CD8-positive, alpha-beta memory T cell (primary cell): Measurements from ENCODE around the gene CLNK. TPM values are rescaled to one million over a fixed set of nuclear protein-coding genes. Genes with fewer than 3 reads are reported as not detected.

Experiments
- CTCF ChIA-PET: fragments of 350-600 bp; sonication (Branson Sonifier 250); formaldehyde crosslinking; loops from one replicate; lab custom pipeline; 2021; ENCODE audit warnings: antibody characterized with exemption; lab: Charles Lee
- POLR2A ChIA-PET: fragments of 350-600 bp; sonication (Branson Sonifier 250); formaldehyde crosslinking; loops from one replicate; lab custom pipeline; 2021; ENCODE audit warnings: antibody characterized with exemption; lab: Charles Lee
- DNase-seq, 5 donors: peaks; one replicate each; pipeline versions ENCODE4 v3.0.0 to v3.0.0-alpha.2; 2020 to 2022; ENCODE audit warnings: mixed read lengths in 1 of 5
- H3K27ac ChIP-seq: one replicate; pipeline ENCODE4 v1.7.0; 2013; ENCODE audit warnings: low read depth, mild to moderate bottlenecking, low read length, moderate library complexity
- H3K27me3 ChIP-seq: 2 replicates; pipeline ENCODE4 v1.7.0; 2013; ENCODE audit warnings: low read length, mild to moderate bottlenecking; ENCODE audit not compliant: insufficient read depth, poor library complexity, severe bottlenecking
- H3K36me3 ChIP-seq: 2 replicates; pipeline ENCODE4 v1.7.0; 2013; ENCODE audit warnings: mild to moderate bottlenecking, low read length, moderate library complexity; ENCODE audit not compliant: insufficient read depth
- H3K4me1 ChIP-seq: 2 replicates; pipeline ENCODE4 v1.7.0; 2013; ENCODE audit warnings: mild to moderate bottlenecking, low read length, moderate library complexity; ENCODE audit not compliant: insufficient read depth
- H3K4me3 ChIP-seq: 2 replicates; pipeline ENCODE4 v1.7.0; 2013; ENCODE audit warnings: mild to moderate bottlenecking, low read length
- H3K9me3 ChIP-seq: 2 replicates; pipeline ENCODE4 v1.7.0; 2013; ENCODE audit warnings: mild to moderate bottlenecking, low read length
- H3K27ac Mint-ChIP-seq, 8 donors: one replicate each; pipeline ENCODE4 v1.8.0; 2020 to 2021; ENCODE audit warnings: mixed read lengths in 8 of 8, mild to moderate bottlenecking in 6 of 8, inconsistent platforms in 3 of 8, moderate library complexity in 3 of 8
- H3K27me3 Mint-ChIP-seq, 2 donors: one replicate each; pipeline ENCODE4 v1.8.0; 2020 to 2021; ENCODE audit warnings: mixed read lengths in 2 of 2, mild to moderate bottlenecking in 1 of 2, moderate library complexity in 1 of 2
- H3K36me3 Mint-ChIP-seq, 3 donors: one replicate each; pipeline ENCODE4 v1.8.0; 2020 to 2021; ENCODE audit warnings: mixed read lengths in 3 of 3, inconsistent platforms in 1 of 3, mild to moderate bottlenecking in 1 of 3
- H3K4me1 Mint-ChIP-seq, 3 donors: one replicate each; pipeline ENCODE4 v1.8.0; 2020 to 2021; ENCODE audit warnings: mixed read lengths in 3 of 3, inconsistent platforms in 1 of 3, mild to moderate bottlenecking in 1 of 3
- H3K4me3 Mint-ChIP-seq, 7 donors: one replicate each; pipeline ENCODE4 v1.8.0; 2020 to 2021; ENCODE audit warnings: mixed read lengths in 7 of 7, mild to moderate bottlenecking in 6 of 7, moderate library complexity in 4 of 7, inconsistent platforms in 2 of 7
- H3K9me3 Mint-ChIP-seq, 5 donors: one replicate each; pipeline ENCODE4 v1.8.0; 2020 to 2022; ENCODE audit warnings: mixed read lengths in 5 of 5, mild to moderate bottlenecking in 3 of 5, moderate library complexity in 2 of 5, inconsistent platforms in 1 of 5
- polyA plus RNA-seq: library from polyadenylated mRNA; unstranded; fragments of 300-500 nt; fragmentation: Illumina TruSeq; gene quantifications from one replicate; pipeline ENCODE4 v1.2.3, GENCODE V29; 2021
- total RNA-seq, 2 experiments: library from RNA; stranded (reverse); gene quantifications; one replicate each; pipeline ENCODE4 v1.2.3, GENCODE V29; 2021

CLNK gene
- total and polyA plus RNA-seq, 3 experiments from 2014 or later: 0.11 to 0.31 TPM; not detected in 1

DNA sequence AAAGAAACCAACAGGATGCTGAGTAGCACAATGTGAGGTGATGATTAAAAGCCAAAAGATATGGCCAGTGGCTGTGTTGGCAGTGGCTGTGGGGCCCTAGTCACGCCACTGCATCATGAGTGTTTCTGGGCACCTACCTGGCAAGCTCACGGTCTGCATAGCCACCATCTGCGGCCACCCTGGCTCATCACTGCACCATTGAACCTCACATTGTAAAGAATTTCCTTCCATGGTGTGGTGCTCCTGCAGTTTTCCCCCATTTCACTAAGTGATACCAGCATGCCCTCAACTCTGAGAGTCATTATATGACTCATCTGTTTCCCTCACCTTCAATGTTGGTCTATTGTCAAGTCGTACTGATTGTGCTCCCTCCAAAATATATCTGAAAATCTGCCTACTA, 45.5 kb upstream of the CLNK start:
- H3K9me3 Mint-ChIP-seq: peaks cover 0 to 3% (median 0%) of the 10 kb centered on the region in 5 donors
- POLR2A ChIA-PET: no interaction called here
- CTCF ChIA-PET: no interaction called here
- H3K27me3 Mint-ChIP-seq: peaks cover 2 to 3% of the 10 kb centered on the region in 2 donors
- no peak overlapping the region for H3K4me3 ChIP-seq
- no peak overlapping the region for H3K27ac Mint-ChIP-seq
- no peak overlapping the region for H3K27ac ChIP-seq
- H3K4me1 Mint-ChIP-seq: peaks cover 4 to 27% (median 11%) of the 10 kb centered on the region in 3 donors
- DNase-seq: no peak
- H3K36me3 Mint-ChIP-seq: no peaks in the 10 kb centered on the region
- H3K9me3 ChIP-seq: no peaks in the 10 kb centered on the region
- no peaks in the 10 kb centered on the region for H3K27me3 ChIP-seq
- H3K36me3 ChIP-seq: no peaks in the 10 kb centered on the region
- H3K4me1 ChIP-seq: no peaks in the 10 kb centered on the region
- H3K4me3 Mint-ChIP-seq: no peak overlapping the region

- Histone ChIP-seq H3K4me3 (no peak overlapping the region), H3K36me3 (no peaks in the 10 kb centered on the region), H3K27me3 (no peaks in the 10 kb centered on the region), H3K9me3 (no peaks in the 10 kb centered on the region), H3K27ac (no peak overlapping the region), H3K4me1 (no peaks in the 10 kb centered on the region)
- DNase-seq: no peak
- peaks cover 2 to 3% of the 10 kb centered on the region in 2 donors for H3K27me3 Mint-ChIP-seq
- ChIA-PET CTCF (no interaction called here), POLR2A (no interaction called here)
- peaks cover 0 to 3% (median 0%) of the 10 kb centered on the region in 5 donors for H3K9me3 Mint-ChIP-seq
- H3K27ac Mint-ChIP-seq: no peak overlapping the region
- H3K4me3 Mint-ChIP-seq: no peak overlapping the region
- H3K4me1 Mint-ChIP-seq: peaks cover 4 to 27% (median 11%) of the 10 kb centered on the region in 3 donors
- H3K36me3 Mint-ChIP-seq: no peaks in the 10 kb centered on the region
Measured at GRCh38 chr4:10729366-10729765, 44.8 kb upstream of the CLNK start.

DNA sequence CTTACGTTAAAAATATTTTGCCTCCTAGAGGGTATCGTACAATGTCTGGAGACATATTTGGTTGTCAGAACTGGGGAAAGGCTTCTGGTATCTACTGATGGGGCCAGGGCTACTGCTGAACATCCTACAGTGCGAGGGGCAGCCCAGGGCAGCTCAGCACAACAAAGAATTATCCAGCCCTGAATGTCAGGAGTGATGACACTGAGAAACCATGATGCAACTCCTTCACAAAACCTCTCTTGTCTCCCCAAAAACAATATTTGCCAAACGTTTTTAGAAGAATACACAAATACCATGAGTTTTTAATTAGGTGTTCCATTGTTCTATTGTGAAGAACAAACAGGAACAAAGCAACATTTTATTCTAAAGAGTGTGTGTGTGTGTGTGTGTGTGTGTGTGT, 43.4 kb upstream of the CLNK start:
- H3K4me1 ChIP-seq: no peaks in the 10 kb centered on the region

GRCh38 chr4:10727140-10727880, 42.7 kb upstream of the CLNK start:
- ChIA-PET CTCF (no interaction called here), POLR2A (no interaction called here)
- no peak overlapping the region for H3K27ac ChIP-seq
- Mint-ChIP-seq H3K4me3 (no peak overlapping the region), H3K4me1 (peaks cover 0 to 15% (median 3%) of the 10 kb centered on the region in 3 donors), H3K9me3 (peaks cover 0 to 3% (median 0%) of the 10 kb centered on the region in 5 donors), H3K27ac (no peak overlapping the region), H3K27me3 (peaks cover 0 to 2% of the 10 kb centered on the region in 2 donors), H3K36me3 (no peaks in the 10 kb centered on the region)
- no peak for DNase-seq
- no peak overlapping the region for H3K4me3 ChIP-seq
- H3K4me1 ChIP-seq: no peaks in the 10 kb centered on the region
- no peaks in the 10 kb centered on the region for H3K36me3 ChIP-seq
- H3K9me3 ChIP-seq: no peaks in the 10 kb centered on the region
- H3K27me3 ChIP-seq: no peaks in the 10 kb centered on the region

More for the DNA sequence above, 43.4 kb upstream of the CLNK start:
- Mint-ChIP-seq H3K9me3 (peaks cover 0 to 3% (median 0%) of the 10 kb centered on the region in 5 donors), H3K4me1 (peaks cover 1 to 19% (median 8%) of the 10 kb centered on the region in 3 donors), H3K36me3 (no peaks in the 10 kb centered on the region), H3K27me3 (peaks cover 0 to 2% of the 10 kb centered on the region in 2 donors), H3K4me3 (no peak overlapping the region), H3K27ac (no peak overlapping the region)
- ChIA-PET CTCF (no interaction called here), POLR2A (no interaction called here)
- Histone ChIP-seq H3K4me3 (no peak overlapping the region), H3K27me3 (no peaks in the 10 kb centered on the region), H3K36me3 (no peaks in the 10 kb centered on the region), H3K9me3 (no peaks in the 10 kb centered on the region), H3K27ac (no peak overlapping the region)
- no peak for DNase-seq

DNA sequence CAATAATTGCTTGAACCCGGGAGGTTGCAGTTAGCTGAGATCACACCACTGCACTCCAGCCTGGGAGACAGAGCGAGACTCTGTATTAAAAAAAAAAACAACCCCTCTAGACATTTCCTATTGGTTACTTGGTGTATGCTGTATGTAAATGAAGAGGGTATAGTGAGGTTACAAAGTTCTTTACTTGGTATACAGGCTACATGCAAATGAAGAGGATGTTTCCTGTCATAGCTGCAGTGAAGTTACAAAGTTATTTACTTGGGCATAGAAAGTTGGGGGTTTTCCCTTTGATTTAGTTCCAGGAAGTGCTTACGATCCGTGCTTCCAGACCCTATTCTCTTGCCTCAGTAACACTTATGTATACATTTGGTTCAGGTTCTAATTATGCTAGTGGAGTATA, 38.4 kb upstream of the CLNK start:
- H3K27ac Mint-ChIP-seq: no peak overlapping the region
- CTCF ChIA-PET: no interaction called here
- Histone ChIP-seq H3K27me3 (no peaks in the 10 kb centered on the region), H3K4me1 (no peaks in the 10 kb centered on the region), H3K9me3 (no peaks in the 10 kb centered on the region), H3K27ac (no peak overlapping the region), H3K36me3 (no peaks in the 10 kb centered on the region), H3K4me3 (no peak overlapping the region)
- peaks cover 2 to 4% of the 10 kb centered on the region in 2 donors for H3K27me3 Mint-ChIP-seq
- POLR2A ChIA-PET: no interaction called here
- peaks cover 0 to 2% (median 0%) of the 10 kb centered on the region in 5 donors for H3K9me3 Mint-ChIP-seq
- peaks cover 0 to 16% (median 0%) of the 10 kb centered on the region in 3 donors for H3K4me1 Mint-ChIP-seq
- H3K4me3 Mint-ChIP-seq: no peak overlapping the region
- H3K36me3 Mint-ChIP-seq: no peaks in the 10 kb centered on the region
- no peak for DNase-seq

GRCh38 chr4:10721616-10722015, 37.0 kb upstream of the CLNK start:
- H3K36me3 Mint-ChIP-seq: no peaks in the 10 kb centered on the region
- Histone ChIP-seq H3K27ac (no peak overlapping the region), H3K27me3 (no peaks in the 10 kb centered on the region), H3K9me3 (no peaks in the 10 kb centered on the region), H3K36me3 (no peaks in the 10 kb centered on the region), H3K4me1 (no peaks in the 10 kb centered on the region), H3K4me3 (no peak overlapping the region)
- CTCF ChIA-PET: no interaction called here
- POLR2A ChIA-PET: no interaction called here
- H3K27me3 Mint-ChIP-seq: peaks cover 2 to 7% of the 10 kb centered on the region in 2 donors
- no peak for DNase-seq
- H3K27ac Mint-ChIP-seq: no peak overlapping the region
- peaks cover 0 to 16% (median 0%) of the 10 kb centered on the region in 3 donors for H3K4me1 Mint-ChIP-seq
- H3K9me3 Mint-ChIP-seq: peaks cover 0 to 2% (median 0%) of the 10 kb centered on the region in 5 donors
- no peak overlapping the region for H3K4me3 Mint-ChIP-seq

- CTCF ChIA-PET: no interaction called here
- Mint-ChIP-seq H3K27ac (no peak overlapping the region), H3K4me3 (no peak overlapping the region), H3K9me3 (peaks cover 0 to 2% (median 0%) of the 10 kb centered on the region in 5 donors), H3K36me3 (no peaks in the 10 kb centered on the region), H3K27me3 (peaks cover 2 to 12% of the 10 kb centered on the region in 2 donors), H3K4me1 (peaks cover 0 to 12% (median 0%) of the 10 kb centered on the region in 3 donors)
- Histone ChIP-seq H3K36me3 (no peaks in the 10 kb centered on the region), H3K4me3 (no peak overlapping the region), H3K9me3 (no peaks in the 10 kb centered on the region), H3K27me3 (no peaks in the 10 kb centered on the region), H3K4me1 (no peaks in the 10 kb centered on the region), H3K27ac (no peak overlapping the region)
- DNase-seq: no peak
- POLR2A ChIA-PET: no interaction called here
Measured at GRCh38 chr4:10716163-10716562, 31.6 kb upstream of the CLNK start.

- Mint-ChIP-seq H3K27ac (no peak overlapping the region), H3K9me3 (peaks cover 0 to 2% (median 0%) of the 10 kb centered on the region in 5 donors), H3K36me3 (no peaks in the 10 kb centered on the region), H3K4me1 (peaks cover 0 to 12% (median 0%) of the 10 kb centered on the region in 3 donors), H3K4me3 (no peak overlapping the region), H3K27me3 (peaks cover 2 to 12% of the 10 kb centered on the region in 2 donors)
- Histone ChIP-seq H3K36me3 (no peaks in the 10 kb centered on the region), H3K4me3 (no peak overlapping the region), H3K27me3 (no peaks in the 10 kb centered on the region), H3K4me1 (no peaks in the 10 kb centered on the region), H3K9me3 (no peaks in the 10 kb centered on the region), H3K27ac (no peak overlapping the region)
- ChIA-PET POLR2A (no interaction called here), CTCF (no interaction called here)
- no peak for DNase-seq
Measured at GRCh38 chr4:10715696-10716095, 31.1 kb upstream of the CLNK start.
